Stromal cell of bone marrow (primary cell): Measurements from ENCODE around the gene IQCH.

Experiments used
- DNase-seq: peaks from one replicate; pipeline ENCODE4 v3.0.0-alpha.2; 2012; ENCODE audit warnings: low read depth

Gene IQCH

GRCh38 chr15:67504056-67504455 is 249.5 kb downstream of the IQCH start:
- DNase-seq, result no peak

DNA sequence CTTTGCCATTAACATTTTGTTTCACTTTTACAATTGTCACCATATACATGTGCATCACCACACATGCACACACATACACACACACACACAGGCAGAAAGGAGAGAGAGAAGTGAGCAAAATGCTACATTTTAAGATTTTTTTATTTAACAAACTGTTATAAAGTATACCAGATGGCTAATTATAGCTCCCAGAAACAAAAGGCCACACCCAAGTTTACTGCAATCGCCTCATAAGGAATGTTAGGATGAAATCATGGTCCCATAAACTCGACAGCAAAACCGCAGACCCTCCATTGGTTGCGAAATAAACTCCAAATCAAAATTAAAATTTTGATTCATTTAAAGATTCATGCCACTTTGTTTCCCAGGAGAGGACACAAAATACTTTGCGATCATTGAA is 250.2 kb downstream of the IQCH start:
- no peak for DNase-seq

- DNase-seq, result no peak
Observed at GRCh38 chr15:67505675-67506572, 251.3 kb downstream of the IQCH start.

DNA sequence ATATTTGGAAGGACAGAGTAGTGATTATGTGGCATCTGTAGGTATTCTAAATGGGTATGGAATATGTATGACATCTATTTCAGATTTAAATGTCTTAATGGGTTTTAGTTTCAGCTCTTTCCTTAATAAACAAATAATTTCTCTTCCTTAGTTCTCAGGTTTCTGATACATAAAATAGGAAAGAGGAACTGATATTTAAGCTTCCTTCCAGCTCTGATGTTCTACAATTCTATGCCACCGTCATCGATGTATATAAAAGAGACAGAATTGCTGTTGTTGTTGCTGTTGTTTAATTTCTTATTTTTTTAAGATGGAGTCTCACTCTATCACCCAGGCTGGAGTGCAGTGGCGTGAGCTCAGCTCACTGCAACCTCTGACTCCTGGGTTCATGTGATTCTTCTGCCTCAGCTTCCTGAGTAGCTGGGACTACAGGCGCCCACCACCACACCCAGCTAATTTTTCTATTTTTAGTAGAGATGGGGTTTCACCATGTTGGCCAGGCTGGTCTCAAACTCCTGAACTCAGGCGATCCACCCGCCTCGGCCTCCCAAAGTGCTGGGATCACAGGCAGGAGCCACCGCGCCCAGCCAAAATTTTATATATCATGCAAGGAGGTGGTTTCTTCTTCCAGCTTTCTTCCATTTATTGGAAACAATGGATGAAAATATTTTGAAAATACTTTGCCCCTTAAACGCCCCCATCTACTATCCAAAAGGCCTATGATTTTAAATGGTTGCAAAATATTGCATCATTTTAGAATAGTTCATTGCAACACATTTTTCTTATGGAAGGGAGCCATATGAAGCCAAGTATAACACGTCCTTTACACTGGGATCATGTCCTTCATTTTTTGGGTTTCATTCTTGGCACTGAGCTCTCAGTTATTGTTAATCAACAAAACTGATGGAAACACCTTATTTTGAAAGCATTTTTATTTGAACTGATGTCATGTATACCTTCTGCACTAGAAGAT is 252.5 kb downstream of the IQCH start:
- no peak for DNase-seq

DNA sequence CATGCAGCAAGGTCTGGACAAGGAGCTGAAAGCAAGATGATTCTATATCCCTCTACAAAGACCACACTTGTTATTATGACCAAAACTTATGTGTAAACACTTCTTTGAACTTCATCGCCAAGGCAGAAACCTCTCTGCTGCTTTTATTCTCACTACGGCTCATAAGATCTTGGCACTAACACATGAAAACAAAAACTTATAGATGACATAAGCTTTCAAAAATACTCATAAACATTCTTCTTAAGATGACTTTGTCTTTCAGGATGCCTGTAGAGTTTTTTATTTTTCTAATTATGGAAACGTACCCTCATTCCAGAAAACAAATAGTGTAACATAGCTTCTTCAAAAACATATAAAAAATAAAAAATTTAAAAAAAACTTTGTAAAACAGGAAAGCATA is 253.8 kb downstream of the IQCH start:
- no peak for DNase-seq

- DNase-seq, result no peak
Observed at GRCh38 chr15:67509918-67510317, 255.3 kb downstream of the IQCH start.

- no peak for DNase-seq
Observed at GRCh38 chr15:67510597-67511190, 256.1 kb downstream of the IQCH start.

DNA sequence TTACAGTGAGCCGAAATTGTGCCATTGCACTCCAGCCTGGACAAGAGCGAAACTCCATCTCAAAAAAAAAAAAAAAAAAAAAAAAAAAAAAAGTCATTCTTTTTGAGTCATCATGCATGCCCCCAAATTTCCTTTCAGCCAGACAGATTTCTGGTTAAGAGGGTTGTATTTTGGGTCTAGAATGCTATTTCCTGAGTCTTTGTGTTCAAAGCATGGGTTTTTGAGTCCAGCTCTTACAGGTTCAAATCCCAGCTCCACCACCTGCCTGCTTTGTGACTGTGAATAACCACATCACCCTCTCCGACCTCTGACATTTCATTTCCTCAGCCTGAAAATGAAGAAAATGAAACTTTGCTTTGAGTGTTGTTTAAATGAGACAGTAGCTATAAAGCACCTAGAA is 257.0 kb downstream of the IQCH start:
- no peak for DNase-seq

DNA sequence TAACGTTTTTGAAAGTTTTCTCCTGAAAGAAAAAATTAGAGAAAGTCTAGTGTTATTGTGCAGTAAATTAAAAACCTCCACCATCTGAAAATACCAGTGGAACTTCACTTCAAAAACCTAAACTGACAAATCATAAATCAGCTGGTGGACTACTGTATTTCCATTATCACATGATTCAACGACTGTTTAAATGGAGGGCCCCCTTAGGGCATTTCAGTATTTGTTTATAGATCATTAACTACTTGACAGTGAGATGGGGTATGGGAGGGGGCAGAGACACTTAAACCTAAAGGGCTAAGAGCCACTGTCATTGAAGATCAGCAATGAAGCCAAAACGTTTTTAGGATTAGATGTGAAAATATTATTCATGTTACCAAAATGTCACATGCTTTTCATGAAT is 257.6 kb downstream of the IQCH start:
- no peak for DNase-seq

DNA sequence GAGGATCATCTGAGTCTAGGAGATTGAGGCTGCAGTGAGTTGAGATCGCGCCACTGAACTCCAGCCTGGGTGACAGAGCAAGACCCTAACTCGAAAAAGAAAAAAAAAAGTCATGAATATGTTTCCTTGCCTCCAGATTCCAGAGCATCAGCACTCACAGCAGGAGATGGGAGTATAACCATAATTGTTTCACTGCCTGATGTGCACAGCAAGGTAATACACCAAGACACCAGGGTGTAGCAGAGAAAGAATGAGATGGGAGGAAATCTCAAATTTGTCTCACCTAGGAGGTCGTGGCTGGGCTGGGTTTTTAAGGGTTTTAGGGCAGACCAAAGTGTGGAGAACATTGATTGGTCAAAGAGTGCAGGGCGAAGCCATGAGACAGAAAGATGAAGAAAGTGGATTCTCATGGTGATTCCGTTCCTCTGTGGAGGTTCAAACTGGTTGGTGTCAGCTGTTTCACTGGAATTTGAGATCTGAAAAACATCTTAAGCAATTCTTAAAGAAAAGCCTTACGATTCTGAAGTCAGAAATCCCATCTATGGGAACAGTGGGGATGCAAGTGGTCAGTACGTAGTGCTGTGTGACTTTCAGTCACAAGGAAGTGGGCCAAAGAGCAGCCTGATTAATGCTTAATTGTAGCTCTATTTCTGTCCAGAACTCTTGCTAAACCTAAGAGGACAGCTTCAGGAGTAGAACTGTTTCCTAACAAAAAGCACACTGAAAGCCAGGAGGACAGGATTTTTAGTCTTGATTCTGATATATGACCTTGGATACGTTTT is 258.5 kb downstream of the IQCH start:
- DNase-seq, result no peak

DNA sequence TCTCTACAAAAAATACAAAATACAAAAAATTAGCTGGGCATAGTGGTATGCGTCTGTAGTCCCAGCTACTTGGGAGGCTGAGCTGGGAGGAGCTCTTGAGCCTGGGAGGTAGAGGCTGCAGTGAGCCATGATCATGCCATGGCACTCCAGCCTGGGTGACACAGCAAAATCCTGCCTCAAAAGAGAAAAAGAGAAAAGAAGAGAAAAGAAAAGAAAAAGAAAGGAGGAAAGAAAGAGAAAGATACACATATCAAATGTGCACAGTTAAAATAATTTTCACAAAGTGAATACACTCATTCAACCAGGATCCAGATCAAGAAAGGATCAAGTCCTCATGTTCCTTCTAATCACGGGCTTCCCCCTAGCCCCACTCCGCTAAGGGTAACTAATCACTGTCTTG is 260.5 kb downstream of the IQCH start:
- DNase-seq, result no peak

- DNase-seq, result no peak
Observed at GRCh38 chr15:67515557-67515956, 261.0 kb downstream of the IQCH start.

DNA sequence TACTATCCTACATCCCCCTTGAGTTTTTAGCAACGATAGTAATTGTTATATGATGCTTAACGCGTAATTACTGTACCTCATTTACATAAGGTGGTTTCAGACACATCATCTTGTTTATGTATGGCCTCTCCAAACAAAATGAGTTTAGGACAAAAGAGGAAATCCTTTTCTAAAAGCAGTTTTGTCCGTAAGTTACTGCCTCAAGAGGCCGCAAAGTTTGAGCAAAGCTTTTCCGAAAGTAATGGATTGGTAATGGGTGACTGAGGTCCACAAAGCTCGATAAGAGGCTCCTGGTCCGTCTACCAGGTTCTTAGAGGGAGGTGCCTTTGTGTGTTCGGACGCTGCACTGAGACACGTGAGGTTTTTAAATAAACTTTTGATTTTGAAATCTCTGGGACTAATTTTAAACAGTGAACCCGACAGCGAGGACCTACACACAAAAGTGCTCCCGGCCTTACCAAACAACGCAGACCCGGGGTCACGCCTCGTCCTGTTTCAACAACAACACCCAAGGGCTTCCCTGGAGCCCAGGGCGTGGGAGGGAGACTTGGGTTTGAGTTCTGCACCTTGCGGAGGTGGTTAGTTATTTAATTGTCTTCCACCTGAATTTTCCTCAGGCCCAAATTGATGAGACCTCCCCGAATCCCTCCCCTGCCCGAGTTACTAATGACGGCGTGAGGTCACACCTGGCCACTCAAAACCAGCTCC is 265.9 kb downstream of the IQCH start:
- DNase-seq, result no peak

GRCh38 chr15:67521029-67521782 is 266.6 kb downstream of the IQCH start, which contains the start of gene C15orf61:
Gene C15orf61 (plus strand): TSS chr15:67521131. CDS start chr15:67521249, 118 bp downstream.
- peak; percentile 70 for DNase-seq

DNA sequence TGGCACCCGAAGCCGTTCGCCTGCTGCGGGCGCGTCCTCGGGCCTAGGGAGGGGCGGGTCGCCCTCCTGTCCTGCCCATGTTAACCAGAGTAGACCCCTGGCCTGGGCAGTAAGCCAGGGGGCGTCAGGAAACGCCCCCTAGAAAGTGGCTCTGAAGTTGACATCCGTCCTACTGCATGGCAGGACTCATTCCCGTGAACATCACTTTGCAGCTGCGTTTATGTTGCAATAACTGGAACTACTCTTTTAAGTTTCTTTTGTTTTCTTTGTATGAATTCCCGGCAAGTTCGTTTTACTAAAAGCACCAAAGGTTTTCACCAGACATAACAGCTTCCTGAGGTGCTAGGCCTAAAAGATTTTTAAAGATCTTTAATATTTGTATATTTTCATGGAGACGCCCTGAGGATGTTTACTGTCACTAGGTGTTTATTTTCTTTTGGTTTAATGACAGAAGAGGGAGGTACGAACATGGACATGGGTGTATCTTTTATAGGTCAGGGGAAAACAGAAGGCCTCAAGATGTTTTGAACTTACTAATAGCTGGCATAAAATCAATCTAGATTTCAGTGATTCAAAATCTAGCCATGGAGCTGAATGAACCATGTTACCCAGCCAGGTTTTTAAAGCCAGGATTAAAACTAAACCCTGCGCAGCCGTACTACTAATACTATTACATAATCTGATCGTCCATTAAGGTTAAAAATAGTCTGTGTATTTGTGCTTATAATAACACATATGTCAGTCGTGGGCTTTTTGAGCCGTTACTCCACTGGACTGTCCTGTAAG is 267.4 kb downstream of the IQCH start:
- DNase-seq, result no peak

DNA sequence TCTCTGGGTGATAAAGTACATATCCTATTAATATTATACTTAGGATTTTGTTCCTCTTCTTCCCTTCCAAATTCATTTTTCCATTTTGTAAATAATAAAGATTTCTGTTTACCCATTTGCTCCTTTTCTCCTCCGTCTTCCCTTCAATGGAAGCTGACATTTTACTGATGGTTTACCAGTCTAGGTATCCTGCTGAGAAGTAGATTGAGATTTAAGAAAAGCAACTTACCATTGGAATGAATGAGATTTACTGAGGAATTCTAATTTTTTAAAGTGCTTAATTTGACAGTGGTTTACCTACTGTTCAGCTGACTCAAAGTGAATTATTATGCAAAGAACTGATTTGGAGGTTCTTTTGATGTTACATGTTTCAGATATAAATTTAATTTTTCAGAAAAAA is 268.7 kb downstream of the IQCH start:
- no peak for DNase-seq

- DNase-seq, result no peak
Observed at GRCh38 chr15:67524235-67524634, 269.6 kb downstream of the IQCH start.

DNA sequence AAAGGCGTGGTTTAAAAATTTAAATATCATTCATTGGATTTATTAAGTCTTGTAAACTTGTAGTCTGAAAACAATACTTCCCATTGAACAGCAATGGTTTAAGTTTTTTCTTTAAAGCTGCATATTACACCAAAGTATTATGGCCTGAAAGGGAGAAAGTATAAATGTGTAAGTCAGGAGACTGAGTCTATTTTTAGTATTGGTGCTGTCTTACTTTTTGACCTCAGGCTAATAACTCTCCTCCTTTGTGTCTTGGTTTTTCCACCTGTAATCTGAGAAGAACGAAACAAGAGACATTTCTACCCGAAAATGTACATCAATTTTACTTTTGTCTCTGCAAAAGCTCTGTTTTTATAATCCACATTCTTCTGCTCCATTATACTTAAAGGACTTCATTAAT is 273.9 kb downstream of the IQCH start:
- no peak for DNase-seq

DNA sequence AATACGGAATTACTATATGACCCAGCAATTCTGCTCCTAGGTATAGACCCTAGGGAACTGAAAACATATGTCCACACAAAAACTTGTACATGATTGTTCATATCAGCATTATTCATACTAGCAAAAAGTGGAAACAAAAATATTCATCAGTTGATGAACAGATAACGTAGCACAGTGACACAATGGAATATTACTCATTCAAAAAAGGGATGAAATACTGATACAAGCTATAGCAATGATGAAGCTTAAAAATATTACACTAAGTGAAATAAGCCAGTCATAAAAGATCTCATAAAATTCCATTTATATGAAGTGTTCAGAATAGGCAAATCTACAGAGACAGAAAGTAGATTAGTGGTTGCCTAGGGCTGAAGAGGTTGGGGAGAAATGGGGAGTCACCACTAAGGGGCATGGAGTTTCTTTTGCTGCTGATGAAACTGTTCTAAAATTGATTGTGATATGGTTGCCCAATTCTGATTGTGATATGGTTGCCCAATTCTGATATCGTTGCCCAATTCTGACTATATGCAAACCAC is 276.9 kb downstream of the IQCH start:
- DNase-seq, result peak; percentile 67
